GM21447 (cell line): ENCODE data around the gene FANCB.

Experiments used
- ATAC-seq: cut with Tn5 transposase; IDR thresholded peaks from one replicate; pipeline ENCODE4 v1.9.1; 2021; ENCODE audit not compliant: unreplicated experiment

The FANCB gene

GRCh38 chrX:14837155-14837554, 35.7 kb downstream of the FANCB start:
- no peak for ATAC-seq

GRCh38 chrX:14832586-14832985, 40.3 kb downstream of the FANCB start:
- ATAC-seq: no peak

DNA sequence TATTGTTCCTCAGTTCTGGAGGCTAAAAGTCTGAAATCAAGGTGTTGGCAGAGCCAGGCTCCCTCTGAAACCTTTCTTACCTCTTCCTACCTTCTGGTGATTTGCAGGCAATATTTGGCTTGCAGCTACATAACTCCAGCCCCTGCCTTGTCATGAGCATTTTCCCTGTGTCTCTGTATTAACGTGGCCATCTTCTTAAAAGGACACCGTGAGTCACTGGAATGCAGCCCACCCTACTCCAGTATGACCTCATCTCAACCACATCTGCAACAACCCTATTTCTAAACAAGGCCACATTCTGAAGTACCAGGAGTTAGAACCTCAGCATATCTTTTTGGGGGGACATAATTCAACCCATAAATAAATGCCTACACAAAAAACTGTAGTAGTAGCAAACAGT, 40.7 kb downstream of the FANCB start:
- no peak for ATAC-seq

DNA sequence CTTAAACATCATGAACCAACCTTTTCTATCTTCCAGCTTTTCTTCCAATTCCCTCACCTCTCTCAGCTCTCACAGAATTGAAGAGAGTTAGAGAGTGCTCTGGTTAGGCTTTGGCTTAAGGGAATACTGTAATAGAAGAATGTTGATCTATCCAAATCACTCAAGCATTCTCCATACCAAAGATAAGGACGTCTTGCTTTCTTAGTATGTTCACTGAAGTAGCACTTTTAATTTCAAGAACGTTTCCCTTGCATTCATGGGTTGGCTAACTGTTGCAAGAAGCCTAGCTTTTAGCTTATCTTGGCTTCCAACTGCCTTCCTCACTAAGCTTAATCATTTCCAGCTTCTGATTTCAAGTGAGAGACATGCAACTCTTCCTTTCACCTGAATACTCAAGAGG, 43.2 kb downstream of the FANCB start:
- no peak for ATAC-seq

- no peak for ATAC-seq
These were observed 46.5 kb downstream of the FANCB start for GRCh38 chrX:14826319-14826718.

GRCh38 chrX:14825851-14826250, 47.0 kb downstream of the FANCB start:
- ATAC-seq: no peak

DNA sequence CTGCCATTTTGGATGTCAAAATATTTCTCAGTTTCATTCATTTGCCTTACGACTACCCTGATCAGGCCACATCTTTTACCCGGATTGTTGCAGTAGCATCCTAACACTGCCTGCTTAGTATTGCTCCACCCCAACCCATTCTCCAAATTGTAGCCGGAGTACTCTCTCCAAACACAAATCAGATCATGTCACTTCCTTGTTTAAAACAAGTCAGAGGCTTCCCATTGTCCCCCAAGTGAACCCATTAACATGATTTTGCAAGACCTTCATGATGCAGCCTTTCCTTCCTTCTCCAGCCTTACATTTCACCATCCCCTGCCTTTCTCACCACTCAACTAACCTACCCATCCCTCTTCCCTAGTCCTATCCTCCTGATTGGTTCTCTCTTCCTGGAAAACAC, 53.1 kb downstream of the FANCB start:
- ATAC-seq: no peak

- ATAC-seq: no peak
These were observed 55.3 kb downstream of the FANCB start for GRCh38 chrX:14817571-14817970.

DNA sequence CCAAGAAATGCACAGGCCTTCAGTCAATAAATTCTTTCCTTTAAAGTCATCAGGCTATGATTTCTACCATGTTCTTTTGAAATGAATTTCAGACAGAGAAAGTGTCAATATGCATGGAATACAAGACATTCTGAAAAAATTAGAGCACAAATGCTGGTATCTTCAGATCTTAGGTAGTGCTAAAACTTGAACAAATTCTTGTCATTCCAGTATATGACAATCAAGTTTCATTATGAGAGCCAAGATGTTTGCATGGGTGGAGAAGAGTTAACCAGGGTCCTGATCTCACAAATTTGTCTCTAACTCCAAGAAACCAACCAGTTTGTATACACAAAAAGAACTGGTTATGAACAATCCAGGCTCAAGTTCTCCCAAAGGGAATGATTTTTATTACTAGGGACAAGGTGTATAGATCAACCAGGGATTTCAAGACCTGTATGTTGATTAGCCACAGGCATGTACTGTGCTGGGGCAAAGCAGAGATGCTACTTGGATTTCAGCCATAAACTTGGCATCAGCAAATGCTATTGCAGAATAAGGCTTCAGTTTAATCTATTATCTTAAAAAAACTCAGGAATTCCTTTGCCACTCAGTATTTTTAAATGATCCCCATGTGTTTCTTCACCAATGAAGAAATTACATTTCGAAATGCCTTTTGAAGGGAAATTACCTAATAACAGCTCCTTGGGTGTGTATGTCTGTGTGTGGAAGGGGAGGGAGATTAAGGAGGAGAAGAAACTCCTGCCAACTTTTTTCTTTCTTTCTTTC, 69.7 kb downstream of the FANCB start:
- ATAC-seq: no peak

- no peak for ATAC-seq
These were observed 71.7 kb downstream of the FANCB start for GRCh38 chrX:14801136-14801535.

- ATAC-seq: no peak
These were observed 74.0 kb downstream of the FANCB start for GRCh38 chrX:14798805-14799397.
